ENCODE data around the gene TJAP1.

- no peak for TF ChIP-seq CTCF (IDR thresholded peaks at IDR 0.05)
- TF ChIP-seq EZH2 (IDR thresholded peaks at IDR 0.05) = no peak
- no peak for TF ChIP-seq EZH2phosphoT487 (IDR thresholded peaks at IDR 0.05)
Measured at GRCh38 chr6:43540507-43540906, 63.1 kb downstream of the TJAP1 start.

All from neural progenitor cell (in vitro differentiated cells).